Measurements from ENCODE around the gene OTOP2. TPM values are rescaled to one million over a fixed set of nuclear protein-coding genes. Genes with fewer than 3 reads are reported as not detected.

The OTOP2 gene
- total and polyA plus RNA-seq, 2 of the 4 experiments (the other 2 are of a cell fraction) = not detected

GRCh38 chr17:74949455-74950115 is 25.5 kb downstream of the OTOP2 start:
- H3K9ac ChIP-seq (ENCODE audit: low read depth, low read length) = no peak overlapping the region
- no peak overlapping the region for H3K56ac ChIP-seq (ENCODE audit: extremely low read depth, insufficient read depth, low read length)
- POLR2A ChIA-PET (ENCODE audit: unreplicated experiment) = no interaction called here
- WGBS, 2 experiments (ENCODE audit: extremely low coverage in 2 of 2, insufficient read length in 1 of 2) = 37% methylated on average over 7 of the region's 12 CpGs; no CpG with 5 or more reads in 1 of the 2 experiments
- H3K4me2 ChIP-seq (ENCODE audit: low read depth, low read length) = no peak overlapping the region
- H3K27ac ChIP-seq (ENCODE audit: insufficient read depth, low read length) = no peak overlapping the region
- H3K79me1 ChIP-seq (ENCODE audit: low read depth in 1 of 2, low read length in 2 of 2) = no peaks in the 10 kb centered on the region
- dilution Hi-C loops (cut with HindIII; ENCODE audit: low sequenced_read_pairs, unreplicated experiment) (no loop called here), intact Hi-C loops (cut with micrococcal nuclease) (no loop called here), in situ Hi-C loops (cut with MboI; ENCODE audit: low sequenced_read_pairs) (loop anchor here (10.0 kb wide), 1 partner anchor 205 kb away; the partner anchor contains the start of gene NHERF1)
- no peak overlapping the region for H2AFZ ChIP-seq (replicated peaks; ENCODE audit: low read length, poor library complexity)
- no peak overlapping the region for H3K4ac ChIP-seq (ENCODE audit: low read depth, low read length)
- H3K36me3 ChIP-seq (ENCODE audit: control insufficient read depth, insufficient read depth, low read length) = no peaks in the 10 kb centered on the region
- H4K5ac ChIP-seq (ENCODE audit: low read depth, low read length) = no peak overlapping the region
- no peak overlapping the region for H4K91ac ChIP-seq (ENCODE audit: insufficient read depth, low read depth, low read length)
- DNase-seq (no peak), ATAC-seq (ENCODE audit: low read depth) (no peak)
- H2AK5ac ChIP-seq (ENCODE audit: low read depth, low read length) = no peak overlapping the region
- H3K9me1 ChIP-seq (ENCODE audit: insufficient read depth, low read length) = no peaks in the 10 kb centered on the region
- CTCF ChIA-PET = interaction anchor here (1.2 kb wide), 1 partner anchor 26 kb away, joined by 3 read pairs; the partner anchor contains the start of genes OTOP2 and USH1G
- no peaks in the 10 kb centered on the region for H4K20me1 ChIP-seq (ENCODE audit: insufficient read depth, low read length)
- H2BK20ac ChIP-seq (ENCODE audit: low read depth, low read length) = no peak overlapping the region
- no peak overlapping the region for H2BK5ac ChIP-seq (ENCODE audit: low read depth, low read length, poor library complexity, severe bottlenecking)
- BruUV-seq (replicated peaks) = no TSS peak
- no peak overlapping the region for H3K14ac ChIP-seq (replicated peaks; ENCODE audit: low read depth, low read length)
- H3K4me1 ChIP-seq (ENCODE audit: control insufficient read depth, insufficient read depth, low read length) = no peaks in the 10 kb centered on the region
- H2BK15ac ChIP-seq (ENCODE audit: low read depth, low read length) = no peak overlapping the region
- no peak overlapping the region for H2BK120ac ChIP-seq (ENCODE audit: low read depth, low read length)
- no peak overlapping the region for H3K18ac ChIP-seq (ENCODE audit: low read depth, low read length)
- no peak overlapping the region for H3K23ac ChIP-seq (ENCODE audit: low read depth, low read length)
- no peak overlapping the region for H3K4me3 ChIP-seq (ENCODE audit: insufficient read depth, low read depth, low read length)
- H3K27me3 ChIP-seq (ENCODE audit: control insufficient read depth, insufficient read depth, low read length) = peaks cover 51% of the 10 kb centered on the region
- no peak overlapping the region for H4K8ac ChIP-seq (ENCODE audit: low read depth in 2 of 2, low read length in 2 of 2)
- no peak for TF ChIP-seq CHD1 (IDR thresholded peaks at IDR 0.05; ENCODE audit: low read depth, low read length)
- no peak for TF ChIP-seq SMC3 (IDR thresholded peaks at IDR 0.05; ENCODE audit: low read depth, low read length)
- no peak for TF ChIP-seq MAFK (IDR thresholded peaks at IDR 0.05; ENCODE audit: low read depth, low read length)
- no peak for TF ChIP-seq CEBPB (IDR thresholded peaks at IDR 0.05; ENCODE audit: low read depth, low read length)
- no peak for TF ChIP-seq RFX5 (IDR thresholded peaks at IDR 0.05; ENCODE audit: low read depth, low read length)
- TF ChIP-seq CTCF (conservative IDR thresholded peaks at IDR 0.05; ENCODE audit: low read depth, low read length) = no peak
- TF ChIP-seq ELK1 (IDR thresholded peaks at IDR 0.05; ENCODE audit: borderline replicate concordance, low read depth, low read length) = no peak
- no peak for TF ChIP-seq RAD21 (IDR thresholded peaks at IDR 0.05; ENCODE audit: low read length)
- no peak for TF ChIP-seq MAZ (IDR thresholded peaks at IDR 0.05; ENCODE audit: borderline replicate concordance, low read depth, low read length)
- no peak for TF ChIP-seq RCOR1 (IDR thresholded peaks at IDR 0.05; ENCODE audit: insufficient replicate concordance, low read length)
- TF ChIP-seq MXI1 (IDR thresholded peaks at IDR 0.05; ENCODE audit: borderline replicate concordance, low read depth, low read length) = no peak
- TF ChIP-seq NFE2L2 (IDR thresholded peaks at IDR 0.05; ENCODE audit: low read depth, low read length) = no peak
- no peak for TF ChIP-seq POLR2A (IDR thresholded peaks at IDR 0.05; ENCODE audit: low read depth, low read length)
- TF ChIP-seq USF2 (IDR thresholded peaks at IDR 0.05; ENCODE audit: low read depth, low read length) = no peak
- no peak for TF ChIP-seq FOS (IDR thresholded peaks at IDR 0.05; ENCODE audit: low read depth, low read length)
- TF ChIP-seq BHLHE40 (IDR thresholded peaks at IDR 0.05; ENCODE audit: low read depth, low read length) = no peak
- no peak overlapping the region for H2AK9ac ChIP-seq (replicated peaks; ENCODE audit: low read depth, low read length, poor library complexity)
- no peaks in the 10 kb centered on the region for H3K9me3 ChIP-seq (ENCODE audit: control insufficient read depth, insufficient read depth, low read length)

Measured in IMR-90 (cell line).